PFSK-1 (cell line): Measurements from ENCODE around the gene PIEZO2.

Source experiments
- FOXP2 ChIP-seq: optimal IDR thresholded peaks from 2 replicates; pipeline ENCODE3; 2011; ENCODE audit warnings: borderline replicate concordance, control low read depth, inconsistent platforms; ENCODE audit not compliant: insufficient read depth; ENCODE audit errors: extremely low read length, extremely low read depth
- POLR2AphosphoS5 ChIP-seq: IDR thresholded peaks from 2 replicates; pipeline ENCODE4 v1.6.1; 2012; ENCODE audit warnings: low read depth, mild to moderate bottlenecking, control low read depth, low read length, moderate library complexity
- SIN3A ChIP-seq: IDR thresholded peaks from 2 replicates; pipeline ENCODE4 v1.6.1; 2012; ENCODE audit warnings: mild to moderate bottlenecking, low read length, moderate library complexity, borderline replicate concordance; ENCODE audit not compliant: insufficient read depth
- TAF1 ChIP-seq: IDR thresholded peaks from 2 replicates; pipeline ENCODE4 v1.6.1; 2012; ENCODE audit warnings: low read length, control low read depth, borderline replicate concordance; ENCODE audit not compliant: insufficient read depth
- TF ChIP-seq, protein P1 (sequence below), 2 experiments: IDR thresholded peaks; 2 replicates each; pipeline versions ENCODE4 v1.6.1 to v1.8.0; 2011 to 2012; ENCODE audit warnings: low read depth in 2 of 2, low read length in 2 of 2, control low read depth in 1 of 2, inconsistent platforms in 1 of 2, mild to moderate bottlenecking in 1 of 2, moderate library complexity in 1 of 2; ENCODE audit not compliant: insufficient read depth in 1 of 2

Gene PIEZO2

DNA sequence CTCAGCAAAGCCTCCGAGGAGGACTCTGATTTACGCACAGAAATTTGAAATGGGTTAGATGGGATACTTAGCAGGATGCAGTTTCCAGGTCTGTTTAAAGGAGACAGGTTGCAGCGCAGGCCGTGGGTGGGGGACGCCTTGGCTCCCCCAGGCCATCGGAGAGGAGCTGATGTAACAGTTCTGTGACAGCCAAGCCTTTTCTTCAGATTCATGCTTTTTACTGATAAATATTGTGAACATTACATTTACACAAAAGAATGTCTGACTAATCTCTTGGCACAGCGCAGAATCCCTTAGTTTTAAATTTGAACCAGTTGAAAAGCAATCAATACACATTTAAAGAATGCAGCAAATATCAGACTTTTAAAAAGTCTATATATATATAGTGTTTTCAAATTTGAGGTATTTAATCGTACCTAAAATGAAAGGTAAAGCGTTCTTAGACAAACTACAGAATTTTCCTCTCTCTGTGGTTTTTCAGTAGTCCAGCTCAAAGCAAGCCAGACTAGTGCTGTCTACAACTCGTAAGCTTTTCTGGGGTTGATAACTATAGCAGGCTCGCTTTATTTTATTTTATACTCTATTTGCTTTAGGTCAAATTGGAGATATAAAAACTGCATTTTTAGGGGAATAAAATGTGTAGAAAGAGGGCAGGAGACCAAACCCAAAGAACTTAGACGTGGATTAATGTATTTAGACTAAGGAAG is 221.9 kb downstream of the PIEZO2 start:
- TF ChIP-seq TAF1 (no peak), SIN3A (no peak), POLR2AphosphoS5 (no peak), FOXP2 (no peak)
- TF ChIP-seq, protein P1, sequence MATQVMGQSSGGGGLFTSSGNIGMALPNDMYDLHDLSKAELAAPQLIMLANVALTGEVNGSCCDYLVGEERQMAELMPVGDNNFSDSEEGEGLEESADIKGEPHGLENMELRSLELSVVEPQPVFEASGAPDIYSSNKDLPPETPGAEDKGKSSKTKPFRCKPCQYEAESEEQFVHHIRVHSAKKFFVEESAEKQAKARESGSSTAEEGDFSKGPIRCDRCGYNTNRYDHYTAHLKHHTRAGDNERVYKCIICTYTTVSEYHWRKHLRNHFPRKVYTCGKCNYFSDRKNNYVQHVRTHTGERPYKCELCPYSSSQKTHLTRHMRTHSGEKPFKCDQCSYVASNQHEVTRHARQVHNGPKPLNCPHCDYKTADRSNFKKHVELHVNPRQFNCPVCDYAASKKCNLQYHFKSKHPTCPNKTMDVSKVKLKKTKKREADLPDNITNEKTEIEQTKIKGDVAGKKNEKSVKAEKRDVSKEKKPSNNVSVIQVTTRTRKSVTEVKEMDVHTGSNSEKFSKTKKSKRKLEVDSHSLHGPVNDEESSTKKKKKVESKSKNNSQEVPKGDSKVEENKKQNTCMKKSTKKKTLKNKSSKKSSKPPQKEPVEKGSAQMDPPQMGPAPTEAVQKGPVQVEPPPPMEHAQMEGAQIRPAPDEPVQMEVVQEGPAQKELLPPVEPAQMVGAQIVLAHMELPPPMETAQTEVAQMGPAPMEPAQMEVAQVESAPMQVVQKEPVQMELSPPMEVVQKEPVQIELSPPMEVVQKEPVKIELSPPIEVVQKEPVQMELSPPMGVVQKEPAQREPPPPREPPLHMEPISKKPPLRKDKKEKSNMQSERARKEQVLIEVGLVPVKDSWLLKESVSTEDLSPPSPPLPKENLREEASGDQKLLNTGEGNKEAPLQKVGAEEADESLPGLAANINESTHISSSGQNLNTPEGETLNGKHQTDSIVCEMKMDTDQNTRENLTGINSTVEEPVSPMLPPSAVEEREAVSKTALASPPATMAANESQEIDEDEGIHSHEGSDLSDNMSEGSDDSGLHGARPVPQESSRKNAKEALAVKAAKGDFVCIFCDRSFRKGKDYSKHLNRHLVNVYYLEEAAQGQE (IDR thresholded peaks at IDR 0.05; ENCODE audit: insufficient read depth in 1 of 2, low read depth in 2 of 2, low read length in 2 of 2), result no peak

DNA sequence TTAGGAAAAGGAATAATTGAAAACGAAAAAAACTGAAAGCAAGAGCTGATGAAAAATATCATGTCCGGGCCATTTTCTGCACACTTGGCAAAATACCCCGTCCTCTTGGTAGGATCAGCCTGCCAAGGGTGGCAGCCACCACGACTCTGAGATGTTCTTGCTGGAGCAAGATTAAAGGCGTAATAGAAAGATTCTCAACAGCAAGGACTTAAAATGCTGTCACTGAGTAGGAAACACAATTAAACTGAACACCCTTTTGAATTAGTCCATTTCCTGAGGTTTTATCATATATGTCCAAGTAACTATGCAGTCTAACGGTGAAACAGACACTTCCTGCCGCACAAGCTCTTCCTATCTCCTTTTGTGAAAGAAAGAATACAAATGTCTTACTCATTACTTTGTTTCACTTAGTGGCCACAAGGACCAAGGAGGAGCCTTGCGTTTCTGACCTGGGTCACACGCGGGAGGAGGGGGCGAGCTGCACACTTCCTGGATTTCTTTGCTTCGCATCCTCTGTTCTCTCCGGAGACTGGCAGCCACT is 222.7 kb downstream of the PIEZO2 start:
- TF ChIP-seq, protein P1 (IDR thresholded peaks at IDR 0.05; ENCODE audit: insufficient read depth in 1 of 2, low read depth in 2 of 2, low read length in 2 of 2), result peak in 1 of 2 experiments; percentile 16; a peak in 1 of 4 replicates
- no peak for TF ChIP-seq TAF1

DNA sequence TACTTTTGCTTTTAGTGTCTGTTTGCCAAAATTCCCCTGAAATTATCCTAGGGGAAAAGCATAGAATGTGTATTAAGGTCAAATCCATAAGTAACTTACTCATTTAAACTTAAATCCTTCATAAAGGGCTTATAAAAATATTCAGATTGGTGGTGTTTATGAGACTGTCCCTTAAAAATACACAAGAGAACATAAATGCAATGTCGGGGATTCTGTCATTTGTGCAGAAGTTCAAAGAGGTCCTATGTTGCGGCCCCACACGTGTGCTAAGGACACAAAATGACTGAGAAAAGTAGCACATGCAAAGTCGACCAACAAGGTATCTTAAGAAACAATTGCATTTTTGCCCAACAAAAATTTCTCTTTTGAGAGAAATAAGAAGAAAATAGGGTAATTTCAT is 225.1 kb downstream of the PIEZO2 start:
- no peak for TF ChIP-seq POLR2AphosphoS5
- TF ChIP-seq TAF1, result no peak
- TF ChIP-seq, protein P1 (IDR thresholded peaks at IDR 0.05; ENCODE audit: insufficient read depth in 1 of 2, low read depth in 2 of 2, low read length in 2 of 2), result no peak
- TF ChIP-seq FOXP2, result no peak
- no peak for TF ChIP-seq SIN3A

DNA sequence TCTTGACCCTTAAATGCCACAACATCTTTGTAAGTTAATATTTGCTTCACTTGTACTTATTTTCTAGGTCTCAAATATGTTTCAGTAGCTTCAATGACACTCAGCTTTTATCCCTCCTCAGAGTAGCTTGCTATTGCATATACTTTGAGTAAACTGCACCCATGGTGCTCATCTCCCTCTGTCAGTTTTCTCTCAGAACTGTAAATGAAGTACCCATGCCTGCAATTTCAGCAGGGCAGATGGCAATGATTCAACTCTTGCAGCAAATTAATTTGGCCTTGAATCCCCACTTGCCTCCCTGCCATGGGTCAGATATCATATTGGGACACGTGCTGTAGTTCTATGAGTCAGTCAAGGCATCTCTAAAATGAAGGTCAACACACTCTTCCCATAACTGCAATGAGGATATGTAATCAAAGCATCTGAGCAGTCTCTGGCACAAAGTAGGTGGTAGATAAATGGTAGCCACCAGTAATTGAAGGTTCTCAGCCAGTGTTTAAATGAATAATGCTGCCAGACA is 225.8 kb downstream of the PIEZO2 start:
- TF ChIP-seq POLR2AphosphoS5 (no peak), FOXP2 (no peak), TAF1 (no peak), SIN3A (no peak)
- TF ChIP-seq, protein P1 (IDR thresholded peaks at IDR 0.05; ENCODE audit: insufficient read depth in 1 of 2, low read depth in 2 of 2, low read length in 2 of 2), result no peak
